Caco-2 (cell line): Measurements from ENCODE around the gene SLX4. TPM values are rescaled to one million over a fixed set of nuclear protein-coding genes. Genes with fewer than 3 reads are reported as not detected.
A peak's percentile ranks its signal among the peaks of the same experiment; 100 is the strongest.

Source experiments
- BruUV-seq: library from RNA; stranded (reverse); fragments of 400-500 nt; replicated peaks from 2 replicates; lab custom pipeline; 2021; lab: Mats Ljungman, UMichigan
- CTCF ChIA-PET: fragments of 300-600 bp; sonication (Branson Sonifier 250); formaldehyde crosslinking; loops from one replicate; lab custom pipeline; 2022; ENCODE audit warnings: antibody characterized with exemption; lab: Charles Lee
- POLR2A ChIA-PET: fragments of 300-600 bp; sonication (Branson Sonifier 250); formaldehyde crosslinking; loops from one replicate; lab custom pipeline; 2022; ENCODE audit warnings: antibody characterized with exemption; lab: Charles Lee
- DNase-seq, 2 experiments: peaks; one replicate each; pipeline versions ENCODE4 v3.0.0 to v3.0.0-alpha.2; 2020 to 2022
- H3K27me3 ChIP-seq: replicated peaks from 2 replicates; pipeline ENCODE4 v1.6.0; 2011; ENCODE audit warnings: low read length; ENCODE audit not compliant: control insufficient read depth, insufficient read depth
- H3K36me3 ChIP-seq: 2 replicates; pipeline ENCODE4 v1.5.1; 2011; ENCODE audit warnings: low read length; ENCODE audit not compliant: control insufficient read depth, insufficient read depth
- H3K4me1 ChIP-seq: fragments of 250-450 bp; sonication (Bioruptor Pico); 2 replicates; pipeline ENCODE4 v1.5.1; 2020; ENCODE audit warnings: mild to moderate bottlenecking
- H3K4me3 ChIP-seq: 2 replicates; pipeline ENCODE4 v1.5.1; 2011; ENCODE audit warnings: low read depth, mild to moderate bottlenecking, control low read depth, low read length
- H3K9me3 ChIP-seq: fragments of 250-450 bp; sonication (Bioruptor Pico); 2 replicates; pipeline ENCODE4 v1.5.1; 2020; ENCODE audit warnings: mild to moderate bottlenecking, moderate library complexity
- H3K27ac Mint-ChIP-seq: one replicate; pipeline ENCODE4 v1.8.0; 2022; ENCODE audit warnings: mixed read lengths; ENCODE audit not compliant: unreplicated experiment
- H3K27me3 Mint-ChIP-seq: one replicate; pipeline ENCODE4 v1.8.0; 2022; ENCODE audit warnings: mixed read lengths; ENCODE audit not compliant: insufficient read depth, unreplicated experiment
- H3K36me3 Mint-ChIP-seq: one replicate; pipeline ENCODE4 v1.8.0; 2022; ENCODE audit warnings: mild to moderate bottlenecking, mixed read lengths; ENCODE audit not compliant: insufficient read depth, unreplicated experiment
- H3K4me1 Mint-ChIP-seq: one replicate; pipeline ENCODE4 v1.8.0; 2022; ENCODE audit warnings: low read depth, mixed read lengths; ENCODE audit not compliant: unreplicated experiment
- H3K4me3 Mint-ChIP-seq: one replicate; pipeline ENCODE4 v1.8.0; 2022; ENCODE audit warnings: mild to moderate bottlenecking, moderate library complexity, mixed read lengths; ENCODE audit not compliant: unreplicated experiment
- H3K9me3 Mint-ChIP-seq: one replicate; pipeline ENCODE4 v1.8.0; 2022; ENCODE audit warnings: mixed read lengths; ENCODE audit not compliant: unreplicated experiment
- intact Hi-C: fragments of 100-400 bp; cut with micrococcal nuclease; formaldehyde crosslinking; loops from one replicate; pipeline ENCODE4 v1.10.0; 2022; ENCODE audit not compliant: unreplicated experiment
- total RNA-seq: library from RNA; stranded (reverse); gene quantifications from 2 replicates; pipeline ENCODE4 v1.2.3, GENCODE V29; 2022
- TF ChIP-seq, protein P1 (sequence below), 2 experiments: fragments of 200-600 bp in 1 of 2; IDR thresholded peaks; 1 replicate in 1 of 2; 2 replicates in 1 of 2; pipeline versions ENCODE4 v1.5.1 to v1.8.0; 2011 to 2022; ENCODE audit warnings: antibody characterized with exemption in 1 of 2, control low read depth in 1 of 2, inconsistent platforms in 1 of 2, low read depth in 1 of 2, low read length in 1 of 2, mild to moderate bottlenecking in 1 of 2, moderate library complexity in 1 of 2; ENCODE audit not compliant: insufficient read depth in 1 of 2, severe bottlenecking in 1 of 2, unreplicated experiment in 1 of 2

Gene SLX4
- total RNA-seq, 1 experiment from 2014 or later: 10.4 TPM

DNA sequence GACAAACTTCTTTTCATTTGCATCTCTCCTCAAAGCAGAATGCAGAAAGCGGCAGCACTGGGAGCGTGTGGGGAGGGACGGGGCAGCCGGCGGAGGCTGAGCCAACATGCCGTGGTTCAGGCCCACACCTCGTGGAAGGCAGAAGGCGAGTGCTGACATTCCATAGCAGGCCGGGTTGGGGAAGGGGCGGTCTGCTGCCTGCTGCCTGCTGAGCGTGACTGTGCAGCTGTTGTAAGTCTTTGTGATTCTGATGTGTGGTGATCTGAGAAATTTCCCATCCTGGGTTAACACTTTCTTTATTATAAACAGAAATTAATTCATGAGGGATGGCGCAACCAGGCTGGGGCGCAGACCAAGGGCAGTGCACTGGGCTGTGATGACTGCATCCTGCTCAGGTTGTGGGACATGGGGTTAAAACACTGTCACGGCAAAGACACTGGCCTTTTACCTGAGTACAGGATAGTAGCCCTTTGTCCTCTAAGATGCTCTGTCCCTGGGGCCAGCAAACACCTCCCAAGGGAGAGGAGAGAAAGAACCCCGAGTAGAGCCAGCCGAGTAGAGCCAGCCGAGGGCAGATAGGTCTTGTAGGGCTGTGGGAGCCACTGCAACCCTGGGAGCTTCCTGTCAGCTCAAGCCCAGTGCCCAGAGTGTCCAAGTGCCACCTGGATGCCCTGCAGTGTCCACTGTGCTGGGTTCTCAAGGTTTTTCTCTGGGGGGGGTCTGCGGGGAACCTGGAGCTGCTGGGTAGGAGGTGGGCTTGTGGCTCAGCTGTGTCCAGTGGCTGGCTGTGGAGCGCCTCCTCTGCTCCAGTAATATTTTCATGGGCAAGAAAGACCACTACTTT is 34.3 kb upstream of the SLX4 start:
- H3K4me1 ChIP-seq: peaks cover 35% of the 10 kb centered on the region
- peaks cover 23% of the 10 kb centered on the region for H3K4me1 Mint-ChIP-seq
- H3K27me3 Mint-ChIP-seq: no peaks in the 10 kb centered on the region
- peaks cover 1% of the 10 kb centered on the region for H3K36me3 ChIP-seq
- no peak overlapping the region for H3K4me3 ChIP-seq
- ChIA-PET CTCF (no interaction called here), POLR2A (no interaction called here)
- H3K9me3 ChIP-seq: no peaks in the 10 kb centered on the region
- BruUV-seq: no TSS peak
- peaks cover 22% of the 10 kb centered on the region for H3K36me3 Mint-ChIP-seq
- H3K27me3 ChIP-seq: no peaks in the 10 kb centered on the region
- DNase-seq: peak in 1 of 2 experiments; percentile 23
- no peaks in the 10 kb centered on the region for H3K9me3 Mint-ChIP-seq
- TF ChIP-seq, protein P1, sequence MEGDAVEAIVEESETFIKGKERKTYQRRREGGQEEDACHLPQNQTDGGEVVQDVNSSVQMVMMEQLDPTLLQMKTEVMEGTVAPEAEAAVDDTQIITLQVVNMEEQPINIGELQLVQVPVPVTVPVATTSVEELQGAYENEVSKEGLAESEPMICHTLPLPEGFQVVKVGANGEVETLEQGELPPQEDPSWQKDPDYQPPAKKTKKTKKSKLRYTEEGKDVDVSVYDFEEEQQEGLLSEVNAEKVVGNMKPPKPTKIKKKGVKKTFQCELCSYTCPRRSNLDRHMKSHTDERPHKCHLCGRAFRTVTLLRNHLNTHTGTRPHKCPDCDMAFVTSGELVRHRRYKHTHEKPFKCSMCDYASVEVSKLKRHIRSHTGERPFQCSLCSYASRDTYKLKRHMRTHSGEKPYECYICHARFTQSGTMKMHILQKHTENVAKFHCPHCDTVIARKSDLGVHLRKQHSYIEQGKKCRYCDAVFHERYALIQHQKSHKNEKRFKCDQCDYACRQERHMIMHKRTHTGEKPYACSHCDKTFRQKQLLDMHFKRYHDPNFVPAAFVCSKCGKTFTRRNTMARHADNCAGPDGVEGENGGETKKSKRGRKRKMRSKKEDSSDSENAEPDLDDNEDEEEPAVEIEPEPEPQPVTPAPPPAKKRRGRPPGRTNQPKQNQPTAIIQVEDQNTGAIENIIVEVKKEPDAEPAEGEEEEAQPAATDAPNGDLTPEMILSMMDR (IDR thresholded peaks at IDR 0.05; ENCODE audit: insufficient read depth in 1 of 2, low read depth in 1 of 2, low read length in 1 of 2, severe bottlenecking in 1 of 2, unreplicated experiment in 1 of 2): no peak
- H3K27ac Mint-ChIP-seq: peak overlapping the region; percentile 74
- intact Hi-C loops: loop anchor here (1.0 kb wide), 1 partner anchor 9 kb away; the partner anchor contains the start of gene DNASE1
- peak overlapping the region; percentile 27 for H3K4me3 Mint-ChIP-seq

DNA sequence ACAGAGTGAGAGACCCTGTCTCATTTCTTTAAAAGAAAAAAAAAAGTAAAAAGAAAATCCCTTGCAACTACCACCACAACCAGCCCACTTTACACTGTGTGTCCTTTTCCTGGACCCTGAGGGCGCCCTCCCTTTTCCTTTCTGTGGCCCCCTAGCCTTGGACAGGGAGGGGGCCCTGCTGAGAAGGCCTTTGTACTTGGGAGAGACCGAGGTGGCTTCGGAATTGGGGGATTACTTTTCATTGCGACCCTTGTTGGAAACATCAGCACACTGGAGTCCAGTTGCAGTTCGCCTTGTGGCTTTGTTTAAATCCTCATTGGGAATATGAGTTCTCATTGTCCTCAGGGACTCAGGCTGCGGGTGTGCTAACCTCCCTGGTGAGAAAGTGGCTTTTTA is 33.7 kb upstream of the SLX4 start:
- Histone ChIP-seq H3K9me3 (no peaks in the 10 kb centered on the region), H3K27me3 (no peaks in the 10 kb centered on the region), H3K4me3 (no peak overlapping the region), H3K4me1 (peaks cover 35% of the 10 kb centered on the region), H3K36me3 (peaks cover 1% of the 10 kb centered on the region)
- DNase-seq: no peak
- peaks cover 23% of the 10 kb centered on the region for H3K4me1 Mint-ChIP-seq
- TF ChIP-seq, protein P1 (IDR thresholded peaks at IDR 0.05; ENCODE audit: insufficient read depth in 1 of 2, low read depth in 1 of 2, low read length in 1 of 2, severe bottlenecking in 1 of 2, unreplicated experiment in 1 of 2): no peak
- H3K27ac Mint-ChIP-seq: peak overlapping the region; percentile 74
- peaks cover 18% of the 10 kb centered on the region for H3K36me3 Mint-ChIP-seq
- CTCF ChIA-PET: no interaction called here
- H3K9me3 Mint-ChIP-seq: no peaks in the 10 kb centered on the region
- intact Hi-C loops: no loop called here
- no peak overlapping the region for H3K4me3 Mint-ChIP-seq
- no TSS peak for BruUV-seq
- POLR2A ChIA-PET: no interaction called here
- no peaks in the 10 kb centered on the region for H3K27me3 Mint-ChIP-seq

DNA sequence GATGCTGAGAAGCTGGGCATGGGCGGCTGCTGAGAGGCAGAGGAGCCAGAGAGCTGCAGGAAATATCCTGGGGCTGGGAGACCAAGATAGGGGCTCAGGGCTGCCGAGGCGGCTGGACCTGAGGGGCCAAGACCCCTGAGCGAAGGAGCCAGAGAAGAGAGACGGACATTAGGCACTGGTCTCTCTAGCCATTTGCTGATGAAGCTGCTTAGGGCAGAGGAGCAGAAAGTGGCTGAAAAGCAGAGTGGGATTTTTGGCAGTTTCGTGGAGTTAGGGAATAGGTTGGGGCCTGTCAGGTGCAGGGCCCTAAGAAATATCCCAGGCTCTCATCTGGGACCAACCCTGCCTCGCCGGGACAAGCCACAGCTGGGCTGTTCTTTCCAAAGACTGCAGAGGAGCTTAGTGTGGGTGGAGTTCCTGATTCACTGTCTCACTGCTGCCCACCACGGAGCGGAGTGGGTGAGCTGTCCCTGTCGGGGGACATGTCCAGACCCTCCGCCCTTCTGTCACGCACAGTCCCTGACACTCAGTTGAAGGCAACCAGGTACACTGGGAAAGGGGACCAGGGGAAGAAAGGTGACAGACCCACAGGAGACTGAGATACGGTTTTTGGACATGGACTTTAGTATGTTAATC is 31.8 kb upstream of the SLX4 start:
- H3K4me3 ChIP-seq: no peak overlapping the region
- Mint-ChIP-seq H3K9me3 (peaks cover 12% of the 10 kb centered on the region), H3K4me3 (peak overlapping the region; percentile 41), H3K4me1 (peaks cover 30% of the 10 kb centered on the region), H3K36me3 (peaks cover 18% of the 10 kb centered on the region), H3K27me3 (no peaks in the 10 kb centered on the region), H3K27ac (peak overlapping the region; percentile 58)
- TF ChIP-seq, protein P1 (IDR thresholded peaks at IDR 0.05; ENCODE audit: insufficient read depth in 1 of 2, low read depth in 1 of 2, low read length in 1 of 2, severe bottlenecking in 1 of 2, unreplicated experiment in 1 of 2): no peak
- no peaks in the 10 kb centered on the region for H3K9me3 ChIP-seq
- POLR2A ChIA-PET: interaction anchor here (0.6 kb wide), 1 partner anchor 201 kb away, joined by 5 read pairs; no protein-coding TSS in a partner anchor
- intact Hi-C loops: no loop called here
- BruUV-seq: TSS peak; percentile 41
- peaks cover 1% of the 10 kb centered on the region; the same call in 1 of the 2 replicates for H3K36me3 ChIP-seq
- CTCF ChIA-PET: interaction anchor here (1.6 kb wide), 1 partner anchor 11 kb away, joined by 11 read pairs; the partner anchor contains the start of gene DNASE1
- no peaks in the 10 kb centered on the region for H3K27me3 ChIP-seq
- H3K4me1 ChIP-seq: peaks cover 39% of the 10 kb centered on the region
- no peak for DNase-seq
